ENCODE results near the gene ANGPTL1. TPM values are rescaled to one million over a fixed set of nuclear protein-coding genes. Genes with fewer than 3 reads are reported as not detected.

The ANGPTL1 gene
- polyA plus RNA-seq, 1 donor from 2014 or later, result not detected

DNA sequence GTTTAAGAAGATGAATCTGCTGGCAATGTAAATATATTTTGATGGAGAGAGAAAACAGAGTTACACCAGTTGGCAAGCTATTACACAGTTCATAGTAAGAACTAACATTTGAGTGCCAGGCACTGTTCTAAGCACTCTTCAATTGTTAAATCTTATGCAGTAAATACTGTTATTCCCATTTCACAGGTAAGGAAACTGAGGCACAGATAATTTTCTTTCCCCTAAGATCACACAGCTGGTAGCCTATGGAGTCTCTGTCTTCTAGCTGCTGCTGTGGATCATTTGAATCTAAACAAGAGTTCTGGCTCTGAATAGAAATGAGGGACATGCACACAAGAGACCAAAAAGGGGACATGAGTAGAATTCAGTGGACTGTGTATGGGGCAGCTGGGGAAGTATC, 8.0 kb downstream of the ANGPTL1 start:
- no peak for TF ChIP-seq SMC3 (conservative IDR thresholded peaks at IDR 0.05; ENCODE audit: poor library complexity)
- TF ChIP-seq CTCF (IDR thresholded peaks at IDR 0.05; ENCODE audit: poor library complexity, severe bottlenecking), result no peak
- TF ChIP-seq TAF1 (IDR thresholded peaks at IDR 0.05; ENCODE audit: low read depth), result no peak
- TF ChIP-seq POLR2AphosphoS5 (IDR thresholded peaks at IDR 0.05), result no peak
- TF ChIP-seq REST (IDR thresholded peaks at IDR 0.05; ENCODE audit: borderline replicate concordance), result no peak
- TF ChIP-seq MXI1 (conservative IDR thresholded peaks at IDR 0.05; ENCODE audit: poor library complexity, severe bottlenecking), result no peak
- TF ChIP-seq RAD21 (conservative IDR thresholded peaks at IDR 0.05), result no peak
- TF ChIP-seq EP300 (conservative IDR thresholded peaks at IDR 0.05; ENCODE audit: poor library complexity, severe bottlenecking), result no peak
- no peak for TF ChIP-seq EZH2 (IDR thresholded peaks at IDR 0.05; ENCODE audit: borderline replicate concordance, insufficient read depth, low read length, poor library complexity, severe bottlenecking)
- H3K79me2 ChIP-seq (replicated peaks; ENCODE audit: insufficient read depth, low read length), result no peaks in the 10 kb centered on the region
- no peaks in the 10 kb centered on the region for H3F3A ChIP-seq (ENCODE audit: insufficient read depth, low read length, poor library complexity, severe bottlenecking)

DNA sequence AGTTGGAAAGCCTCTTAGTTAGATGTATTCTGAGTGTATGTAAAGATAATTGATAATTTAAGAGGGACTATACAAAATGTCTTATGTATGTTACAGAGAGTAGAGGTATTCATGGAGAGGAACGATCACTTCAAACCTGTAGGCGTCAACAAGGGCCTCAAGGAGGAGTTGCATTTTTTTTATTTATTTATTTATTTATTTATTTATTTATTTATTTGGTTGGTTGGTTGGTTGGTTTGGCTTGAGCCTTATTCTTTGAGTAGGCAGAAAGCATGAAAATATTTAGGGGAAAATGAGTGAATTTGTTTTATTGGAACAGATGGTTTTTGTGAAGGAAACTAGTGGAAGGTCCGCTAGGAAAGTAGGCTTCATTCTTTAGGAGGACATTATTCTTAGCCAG, 8.5 kb downstream of the ANGPTL1 start:
- no peaks in the 10 kb centered on the region for H3K27me3 ChIP-seq (ENCODE audit: insufficient read depth, low read depth, low read length)
- no peaks in the 10 kb centered on the region for H3F3A ChIP-seq (ENCODE audit: insufficient read depth, low read length, poor library complexity, severe bottlenecking)
- H3K9ac ChIP-seq (ENCODE audit: low read length), result no peak overlapping the region
- H3K9me3 ChIP-seq (ENCODE audit: low read length), result no peaks in the 10 kb centered on the region
- H4K20me1 ChIP-seq (ENCODE audit: insufficient read depth), result no peaks in the 10 kb centered on the region
- no peaks in the 10 kb centered on the region for H3K9me2 ChIP-seq (ENCODE audit: insufficient read depth, low read length)
- no peak overlapping the region for H3K27ac ChIP-seq (ENCODE audit: low read length)
- no peak overlapping the region for H2AFZ ChIP-seq (ENCODE audit: low read depth, low read length)
- H3K79me2 ChIP-seq (replicated peaks; ENCODE audit: insufficient read depth, low read length), result no peaks in the 10 kb centered on the region
- no peak overlapping the region for H3K4me2 ChIP-seq (ENCODE audit: low read length)
- no peaks in the 10 kb centered on the region for H3K36me3 ChIP-seq (ENCODE audit: insufficient read depth, low read length)
- TF ChIP-seq MXI1 (conservative IDR thresholded peaks at IDR 0.05; ENCODE audit: poor library complexity, severe bottlenecking) (no peak), POLR2AphosphoS5 (IDR thresholded peaks at IDR 0.05) (no peak), RAD21 (conservative IDR thresholded peaks at IDR 0.05) (no peak), REST (IDR thresholded peaks at IDR 0.05; ENCODE audit: borderline replicate concordance) (no peak), EZH2 (IDR thresholded peaks at IDR 0.05; ENCODE audit: borderline replicate concordance, insufficient read depth, low read length, poor library complexity, severe bottlenecking) (no peak), EP300 (conservative IDR thresholded peaks at IDR 0.05; ENCODE audit: poor library complexity, severe bottlenecking) (no peak), TAF1 (IDR thresholded peaks at IDR 0.05; ENCODE audit: low read depth) (no peak), CTCF (IDR thresholded peaks at IDR 0.05; ENCODE audit: poor library complexity, severe bottlenecking) (no peak), SMC3 (conservative IDR thresholded peaks at IDR 0.05; ENCODE audit: poor library complexity) (no peak)
- no peak overlapping the region for H3K4me3 ChIP-seq (ENCODE audit: low read length)

More for the DNA sequence above, 8.0 kb downstream of the ANGPTL1 start:
- Histone ChIP-seq H3K36me3 (ENCODE audit: insufficient read depth, low read length) (no peaks in the 10 kb centered on the region), H3K4me2 (ENCODE audit: low read length) (no peak overlapping the region), H3K27me3 (ENCODE audit: insufficient read depth, low read depth, low read length) (no peaks in the 10 kb centered on the region), H3K4me3 (ENCODE audit: low read length) (no peak overlapping the region), H3K9me3 (ENCODE audit: low read length) (no peaks in the 10 kb centered on the region), H4K20me1 (ENCODE audit: insufficient read depth) (no peaks in the 10 kb centered on the region), H3K9me2 (ENCODE audit: insufficient read depth, low read length) (no peaks in the 10 kb centered on the region), H3K27ac (ENCODE audit: low read length) (no peak overlapping the region), H2AFZ (ENCODE audit: low read depth, low read length) (no peak overlapping the region), H3K9ac (ENCODE audit: low read length) (no peak overlapping the region)

Measured in neural cell (in vitro differentiated cells).